ENCODE measurements around the gene FBXO2.

The FBXO2 gene

DNA sequence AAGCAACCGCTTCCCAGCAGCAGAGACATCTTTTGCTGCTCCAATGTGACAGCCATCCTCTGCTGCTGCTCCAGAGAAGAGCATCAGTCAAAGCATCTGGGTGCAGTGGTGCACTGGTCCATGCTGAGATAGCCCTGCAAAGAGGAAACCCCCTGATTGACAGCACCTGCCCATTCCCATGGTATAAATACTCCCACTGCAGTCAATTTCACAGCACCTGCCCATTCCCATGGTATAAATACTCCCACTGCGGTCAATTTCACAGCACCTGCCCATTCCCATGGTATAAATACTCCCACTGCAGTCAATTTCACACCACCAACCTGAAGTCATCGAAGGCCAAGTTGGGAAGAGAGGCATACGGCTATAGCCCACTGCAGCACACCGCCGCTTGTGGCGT, 25.5 kb downstream of the FBXO2 start:
- ChIA-PET POLR2A (no interaction called here), CTCF (interaction anchor here (1.0 to 1.5 kb wide), 2 partner anchors 591 kb away, joined by 4 read pairs; no protein-coding TSS in a partner anchor)
- TF ChIP-seq, protein P1, sequence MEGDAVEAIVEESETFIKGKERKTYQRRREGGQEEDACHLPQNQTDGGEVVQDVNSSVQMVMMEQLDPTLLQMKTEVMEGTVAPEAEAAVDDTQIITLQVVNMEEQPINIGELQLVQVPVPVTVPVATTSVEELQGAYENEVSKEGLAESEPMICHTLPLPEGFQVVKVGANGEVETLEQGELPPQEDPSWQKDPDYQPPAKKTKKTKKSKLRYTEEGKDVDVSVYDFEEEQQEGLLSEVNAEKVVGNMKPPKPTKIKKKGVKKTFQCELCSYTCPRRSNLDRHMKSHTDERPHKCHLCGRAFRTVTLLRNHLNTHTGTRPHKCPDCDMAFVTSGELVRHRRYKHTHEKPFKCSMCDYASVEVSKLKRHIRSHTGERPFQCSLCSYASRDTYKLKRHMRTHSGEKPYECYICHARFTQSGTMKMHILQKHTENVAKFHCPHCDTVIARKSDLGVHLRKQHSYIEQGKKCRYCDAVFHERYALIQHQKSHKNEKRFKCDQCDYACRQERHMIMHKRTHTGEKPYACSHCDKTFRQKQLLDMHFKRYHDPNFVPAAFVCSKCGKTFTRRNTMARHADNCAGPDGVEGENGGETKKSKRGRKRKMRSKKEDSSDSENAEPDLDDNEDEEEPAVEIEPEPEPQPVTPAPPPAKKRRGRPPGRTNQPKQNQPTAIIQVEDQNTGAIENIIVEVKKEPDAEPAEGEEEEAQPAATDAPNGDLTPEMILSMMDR (IDR thresholded peaks at IDR 0.05; ENCODE audit: control extremely low read depth, extremely low read depth, low read depth, missing control alignments), result no peak
- DNase-seq (ENCODE audit: extremely low spot score), result no peak

DNA sequence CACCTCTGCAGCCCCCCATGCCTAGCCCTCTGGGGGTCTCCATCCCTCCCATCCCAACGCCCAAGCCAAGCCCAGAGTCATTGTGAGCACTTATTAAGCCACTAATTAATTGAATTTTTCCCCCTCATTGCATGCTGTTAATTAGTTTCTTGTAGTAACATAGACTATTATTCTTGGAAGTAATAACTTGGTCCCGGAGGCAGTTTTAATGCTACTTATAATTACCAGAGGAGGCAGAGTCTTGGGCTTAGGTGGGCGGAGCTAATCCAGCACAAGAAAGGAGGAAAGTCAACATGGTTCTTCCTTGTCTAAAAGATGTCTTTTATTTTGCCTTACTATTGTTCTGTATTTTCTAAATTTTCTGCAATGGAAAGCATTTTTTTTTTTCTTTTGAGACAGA, 27.7 kb downstream of the FBXO2 start:
- TF ChIP-seq, protein P1 (IDR thresholded peaks at IDR 0.05; ENCODE audit: control extremely low read depth, extremely low read depth, low read depth, missing control alignments), result no peak
- CTCF ChIA-PET, result interaction anchor here (1.3 kb wide), 1 partner anchor 19 kb away, joined by 6 read pairs; no protein-coding TSS in a partner anchor
- POLR2A ChIA-PET, result no interaction called here
- no peak for DNase-seq (ENCODE audit: extremely low spot score)

DNA sequence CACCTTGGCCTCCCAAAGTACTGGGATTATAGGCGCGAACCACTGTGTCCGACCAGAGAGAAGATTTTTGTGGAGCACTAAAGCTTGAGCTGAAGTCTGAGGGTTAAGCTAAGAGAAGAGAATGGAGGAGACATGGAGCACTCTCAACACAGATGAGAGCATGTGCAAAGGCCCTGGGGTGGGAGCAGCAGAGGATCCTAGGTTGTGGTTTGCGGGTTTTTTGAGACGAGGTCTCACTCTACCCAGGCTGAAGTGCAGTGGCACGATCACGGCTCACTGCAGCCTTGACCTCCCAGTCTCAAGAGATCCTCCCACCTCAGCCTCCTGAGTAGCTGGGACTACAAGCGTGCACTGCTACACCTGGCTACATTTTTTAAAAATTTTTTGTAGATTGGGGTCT, 30.5 kb downstream of the FBXO2 start:
- DNase-seq (ENCODE audit: extremely low spot score), result no peak
- TF ChIP-seq, protein P1 (IDR thresholded peaks at IDR 0.05; ENCODE audit: control extremely low read depth, extremely low read depth, low read depth, missing control alignments), result no peak
- ChIA-PET POLR2A (no interaction called here), CTCF (interaction anchor here (0.9 to 1.3 kb wide), 2 partner anchors 11 to 18 kb away, joined by 3 read pairs; no protein-coding TSS in a partner anchor)

DNA sequence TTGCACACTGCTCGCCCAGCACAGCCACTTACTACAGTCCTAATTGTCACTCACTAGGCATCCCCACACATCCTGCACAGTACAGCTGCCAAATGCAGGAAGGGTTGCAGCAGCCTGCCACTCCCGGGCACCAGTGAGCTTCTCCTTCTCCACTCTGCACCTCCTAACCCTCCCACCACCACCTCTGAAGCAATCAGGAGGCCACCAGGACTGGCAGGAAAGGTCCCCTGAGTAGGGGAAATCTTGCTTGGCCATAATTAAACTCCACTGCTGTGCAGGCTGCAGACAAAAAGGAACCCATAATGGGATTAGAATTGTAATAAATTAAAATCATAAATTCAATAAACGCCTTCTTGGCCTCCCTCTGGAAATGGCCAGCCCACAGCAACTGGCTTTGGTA, 31.8 kb downstream of the FBXO2 start:
- TF ChIP-seq, protein P1 (IDR thresholded peaks at IDR 0.05; ENCODE audit: control extremely low read depth, extremely low read depth, low read depth, missing control alignments), result no peak
- no peak for DNase-seq (ENCODE audit: extremely low spot score)
- POLR2A ChIA-PET, result no interaction called here
- CTCF ChIA-PET, result no interaction called here

DNA sequence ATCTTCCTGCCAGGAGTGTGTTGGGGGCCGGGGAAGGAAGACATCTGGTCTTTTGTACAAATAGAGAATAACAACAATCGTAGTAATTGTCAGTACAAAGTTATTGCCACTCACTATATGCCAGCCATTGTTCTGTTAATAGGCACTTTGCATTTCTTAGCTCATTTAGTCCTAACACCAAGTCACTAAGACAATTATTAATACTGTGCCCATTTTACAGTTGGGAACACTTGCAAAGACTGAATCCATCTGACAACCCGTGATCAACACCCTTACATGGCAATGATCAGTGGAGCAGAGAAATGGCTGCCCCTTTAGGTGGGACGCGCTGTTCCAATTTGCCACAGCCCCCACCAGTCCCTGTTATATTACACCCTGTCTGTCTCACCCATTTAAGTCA, 33.3 kb downstream of the FBXO2 start:
- ChIA-PET POLR2A (no interaction called here), CTCF (interaction anchor here (1.1 kb wide), 1 partner anchor 380 kb away, joined by 3 read pairs; no protein-coding TSS in a partner anchor)
- no peak for DNase-seq (ENCODE audit: extremely low spot score)
- TF ChIP-seq, protein P1 (IDR thresholded peaks at IDR 0.05; ENCODE audit: control extremely low read depth, extremely low read depth, low read depth, missing control alignments), result no peak

DNA sequence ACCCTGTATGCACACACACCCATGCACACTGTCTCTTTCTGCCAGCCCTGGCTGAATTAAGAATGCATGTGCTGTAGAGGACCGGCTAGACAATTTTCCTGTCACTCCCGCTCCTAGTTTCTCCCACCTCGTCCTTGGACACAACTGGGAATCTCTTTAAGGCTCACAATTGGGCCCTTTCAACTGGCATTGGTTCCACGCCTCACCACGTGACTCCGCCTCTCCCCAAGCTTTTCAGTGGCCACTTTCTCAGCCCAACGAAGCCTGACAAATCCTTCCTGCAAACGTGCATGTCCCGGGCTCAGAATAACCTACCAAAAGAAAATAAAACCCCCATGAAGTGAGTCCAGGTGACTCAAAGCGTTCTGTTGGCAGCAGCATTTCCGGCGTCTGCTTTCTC, 33.8 kb downstream of the FBXO2 start:
- TF ChIP-seq, protein P1 (IDR thresholded peaks at IDR 0.05; ENCODE audit: control extremely low read depth, extremely low read depth, low read depth, missing control alignments), result no peak
- ChIA-PET POLR2A (no interaction called here), CTCF (no interaction called here)
- DNase-seq (ENCODE audit: extremely low spot score), result no peak

DNA sequence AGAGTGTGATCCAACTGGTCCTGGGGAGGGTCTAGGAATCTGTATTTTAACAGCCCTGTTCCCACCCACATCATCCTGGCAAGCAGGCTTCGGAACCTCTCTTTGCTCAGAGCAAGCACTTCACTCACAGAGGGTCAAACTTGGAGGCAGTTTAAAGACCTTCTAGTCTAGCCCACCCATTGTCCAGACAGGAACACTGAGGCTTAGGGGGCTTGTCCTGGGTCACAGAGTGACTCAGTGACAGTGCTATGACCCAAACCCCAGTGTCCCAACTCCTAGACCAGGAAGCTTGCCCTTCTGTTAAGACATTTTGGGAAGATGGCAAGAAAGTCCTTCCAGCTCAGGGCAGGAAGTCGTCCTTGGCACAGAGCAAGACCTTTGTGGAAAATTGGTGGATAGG, 36.5 kb downstream of the FBXO2 start:
- ChIA-PET CTCF (interaction anchor here (1.1 kb wide), 1 partner anchor 839 kb away, joined by 3 read pairs; no protein-coding TSS in a partner anchor), POLR2A (no interaction called here)
- DNase-seq (ENCODE audit: extremely low spot score), result no peak
- TF ChIP-seq, protein P1 (IDR thresholded peaks at IDR 0.05; ENCODE audit: control extremely low read depth, extremely low read depth, low read depth, missing control alignments), result no peak

Data from GM10248 (cell line).